GM18526 (cell line): ENCODE measurements around the gene GADD45G.

Source experiments
- POLR2A ChIP-seq: IDR thresholded peaks from 3 replicates; pipeline ENCODE4 v1.6.1; 2011; ENCODE audit not compliant: insufficient read length; ENCODE audit errors: extremely low read depth

The GADD45G gene

DNA sequence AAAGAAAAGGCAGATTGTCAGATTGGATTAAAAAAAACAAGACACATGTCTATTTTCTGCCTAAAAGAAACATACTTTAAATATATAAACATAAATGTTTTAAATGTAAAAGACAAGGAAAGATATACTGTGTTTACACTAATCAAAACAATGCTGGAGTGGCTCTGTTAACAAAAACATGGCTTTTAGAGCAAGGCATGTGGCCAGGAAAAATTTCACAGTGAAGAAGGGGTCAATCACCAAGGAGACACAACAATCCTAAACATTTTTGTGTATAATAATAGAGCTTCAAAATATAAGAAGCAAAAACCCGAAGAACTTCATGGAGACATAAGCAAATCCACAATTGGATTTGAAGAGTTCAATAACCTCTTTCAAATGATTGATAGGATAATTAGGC is 18.5 kb upstream of the GADD45G start:
- no peak for TF ChIP-seq POLR2A

DNA sequence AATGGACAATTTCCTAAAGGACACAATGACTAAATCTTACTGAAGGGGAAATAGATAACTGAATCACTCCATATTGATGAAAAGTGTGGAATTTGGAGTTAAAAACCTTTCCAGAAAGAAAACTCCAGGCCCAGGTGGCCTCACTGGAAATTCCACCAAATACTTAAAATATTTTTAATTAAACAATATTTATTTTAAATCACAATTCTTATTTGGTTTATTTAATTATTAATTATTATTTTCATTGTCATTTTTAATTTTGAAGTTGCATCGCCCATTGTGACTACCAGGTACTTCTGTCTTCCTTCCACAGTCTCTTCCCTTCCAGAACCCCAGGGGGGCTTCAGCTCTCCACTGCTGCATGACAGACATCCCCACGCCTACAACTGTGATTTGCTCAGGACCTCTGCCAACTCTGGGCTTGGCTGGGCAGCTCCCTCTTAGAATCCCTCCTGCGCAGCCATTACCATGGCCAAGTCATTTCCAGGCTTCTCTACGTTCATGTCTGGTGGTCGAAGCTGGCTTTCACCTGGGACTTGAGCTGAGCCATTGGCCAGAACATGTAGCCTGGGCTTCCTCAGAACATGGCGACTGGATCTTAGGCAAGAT is 16.4 kb upstream of the GADD45G start:
- TF ChIP-seq POLR2A, result no peak

DNA sequence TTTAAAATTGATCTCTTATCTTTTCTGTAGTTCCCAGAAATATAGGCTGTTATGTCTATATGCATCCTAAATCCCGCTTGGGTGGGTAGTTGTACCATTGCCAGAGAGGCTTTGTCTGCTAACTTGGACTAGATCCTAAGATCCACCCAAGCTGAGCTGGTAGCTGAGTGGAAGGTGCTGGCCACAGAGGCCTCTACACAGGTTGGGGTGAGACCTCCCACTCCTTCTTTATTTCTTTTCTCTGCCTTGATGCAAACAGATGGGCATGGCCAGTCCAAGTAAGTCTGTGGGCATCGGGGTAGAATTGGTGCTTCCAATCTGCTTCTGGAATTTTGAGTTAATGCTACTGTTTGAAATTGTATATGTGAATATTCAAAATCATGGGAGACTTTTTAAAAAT is 14.4 kb upstream of the GADD45G start:
- TF ChIP-seq POLR2A, result no peak

DNA sequence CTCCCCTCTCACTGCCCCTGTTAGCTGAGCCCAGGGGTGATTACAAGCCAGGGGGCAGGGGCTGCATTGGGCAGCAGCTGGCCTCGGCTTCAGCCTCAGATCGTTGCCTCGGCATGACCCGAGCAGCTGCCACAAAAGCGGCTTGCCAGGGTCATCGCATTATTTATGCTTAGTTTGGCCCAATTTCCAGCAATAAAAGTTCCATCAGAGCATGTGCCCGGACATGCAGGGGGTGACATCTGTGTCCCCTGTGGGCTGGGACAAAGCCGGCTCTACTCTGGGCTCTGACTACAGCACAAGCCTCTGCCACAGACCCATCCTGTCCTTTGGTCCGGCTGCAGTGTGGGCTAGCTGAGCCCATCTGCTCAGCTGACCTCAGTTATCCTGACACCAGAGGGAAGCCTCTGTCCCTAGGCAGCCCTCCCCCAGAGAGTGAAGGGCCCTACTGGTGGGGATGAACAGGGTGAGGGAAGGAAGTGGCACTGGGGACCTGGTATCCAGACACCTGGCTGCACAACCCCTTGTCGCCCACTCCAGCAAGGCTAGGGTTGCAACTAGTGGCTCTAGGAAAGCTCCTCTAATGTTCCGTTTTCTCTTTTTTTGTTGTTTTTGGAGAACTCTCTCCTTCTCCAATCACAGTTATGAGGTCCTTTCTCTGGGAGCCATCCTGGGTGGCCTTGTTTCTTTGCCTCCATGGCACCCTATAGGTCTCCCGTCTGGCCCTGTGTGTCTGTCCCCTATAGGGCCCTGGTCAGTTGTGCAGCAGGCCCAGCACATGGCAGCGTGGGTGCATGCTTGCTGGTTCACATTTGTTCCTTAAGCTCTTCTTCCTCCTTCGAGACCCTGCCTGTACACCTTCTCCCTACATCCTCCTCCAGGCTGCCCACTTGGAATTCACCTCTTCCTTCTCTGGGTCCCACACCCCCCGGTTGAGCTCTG is 13.3 kb upstream of the GADD45G start:
- no peak for TF ChIP-seq POLR2A

DNA sequence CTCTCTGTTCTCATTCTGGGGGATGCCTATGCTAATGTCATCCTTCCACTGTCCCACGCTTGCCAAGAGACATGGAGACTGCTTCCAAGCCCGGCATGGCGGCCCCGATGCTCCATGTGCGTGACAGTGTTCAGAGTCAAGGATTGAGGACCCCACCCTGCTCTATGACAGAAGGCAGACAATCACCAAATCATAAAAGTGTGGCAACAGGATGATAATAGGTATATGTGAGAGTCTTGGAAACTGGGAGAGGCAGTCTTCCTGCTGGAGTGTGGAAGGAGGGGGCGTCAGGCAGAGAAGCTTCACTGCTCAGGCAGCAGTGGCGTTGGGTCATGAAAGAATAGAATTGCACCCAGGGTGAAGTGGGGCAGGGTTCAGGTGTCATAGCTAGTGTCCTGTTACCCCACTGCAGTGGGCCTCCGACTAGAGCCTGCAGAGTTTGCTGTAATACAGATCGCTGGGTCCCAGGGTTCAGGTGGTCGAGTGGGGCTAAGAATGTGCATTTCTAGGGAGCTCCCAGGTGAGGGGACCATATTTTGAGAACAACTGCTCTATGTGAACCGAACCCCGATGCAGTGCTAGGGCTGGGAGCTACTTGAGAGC is 12.5 kb upstream of the GADD45G start:
- TF ChIP-seq POLR2A, result no peak

DNA sequence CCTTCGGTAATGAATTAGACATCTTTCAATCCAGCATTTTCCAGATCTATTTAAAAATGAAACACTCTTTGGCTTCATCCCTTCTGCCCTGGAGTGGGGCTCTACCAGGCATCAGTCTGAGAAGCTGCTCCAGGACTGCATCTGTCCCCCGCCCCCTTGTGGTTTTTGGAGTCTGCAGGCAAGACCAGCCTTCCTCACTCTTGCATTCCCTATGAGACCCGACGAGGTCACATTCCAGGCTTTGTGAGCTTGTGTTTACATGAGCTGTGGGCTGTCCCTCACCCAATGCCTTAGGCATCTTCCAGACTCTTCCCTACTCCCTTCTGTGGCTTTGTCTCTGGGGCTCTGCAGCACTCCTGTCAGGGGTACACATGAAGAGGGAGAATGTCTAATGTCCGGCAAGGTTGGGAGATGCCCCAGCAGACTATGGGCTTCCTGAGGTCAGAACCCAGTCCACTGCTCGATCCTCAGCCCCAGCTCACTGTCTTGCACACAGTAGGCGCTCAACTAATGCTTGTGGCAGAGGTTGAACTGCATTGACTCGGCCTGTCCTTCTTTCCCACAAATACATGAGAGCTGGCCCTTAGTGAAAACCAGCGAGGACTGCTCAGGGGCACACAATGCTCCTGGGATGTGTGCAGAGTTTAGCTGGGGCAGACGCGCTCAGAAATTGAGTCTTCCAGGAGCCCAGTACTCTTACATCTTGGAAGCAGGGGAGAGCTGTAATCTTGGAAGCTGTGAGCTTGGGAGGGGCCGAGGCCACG is 11.7 kb upstream of the GADD45G start:
- TF ChIP-seq POLR2A, result no peak

DNA sequence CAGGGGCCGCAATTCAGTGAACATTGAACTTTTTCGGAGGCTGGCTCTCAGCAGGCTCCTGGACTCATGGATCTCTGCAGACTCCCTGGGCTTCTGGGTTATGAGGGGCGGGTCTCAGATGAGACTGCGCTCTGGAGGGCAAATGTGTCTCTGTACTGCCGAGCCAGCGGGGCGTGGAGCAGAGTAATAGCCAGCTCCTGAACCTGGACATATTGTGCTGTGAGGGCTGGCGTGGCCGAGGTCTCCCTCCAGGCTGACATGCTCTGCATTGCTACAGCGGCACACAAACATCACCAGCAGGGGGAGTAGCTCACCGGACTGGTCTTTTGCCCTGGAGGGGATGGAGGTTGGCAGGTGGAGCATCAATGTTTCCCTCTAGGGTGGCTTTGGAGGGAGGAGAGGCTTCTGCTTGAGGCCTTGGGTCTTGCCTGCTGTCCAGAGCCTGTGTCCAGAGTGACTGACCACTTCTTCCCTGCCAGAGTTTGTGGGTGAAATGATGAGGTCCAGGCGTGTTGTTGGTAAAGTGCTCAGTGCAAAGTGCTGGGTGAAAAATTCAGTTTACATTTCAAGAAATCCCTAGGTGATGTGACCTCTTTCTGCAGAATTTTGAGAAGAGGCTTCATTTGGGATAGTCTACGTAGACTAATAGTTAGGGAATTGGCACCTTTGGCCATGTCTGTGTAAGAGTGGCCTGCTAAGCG is 10.9 kb upstream of the GADD45G start:
- TF ChIP-seq POLR2A, result no peak

DNA sequence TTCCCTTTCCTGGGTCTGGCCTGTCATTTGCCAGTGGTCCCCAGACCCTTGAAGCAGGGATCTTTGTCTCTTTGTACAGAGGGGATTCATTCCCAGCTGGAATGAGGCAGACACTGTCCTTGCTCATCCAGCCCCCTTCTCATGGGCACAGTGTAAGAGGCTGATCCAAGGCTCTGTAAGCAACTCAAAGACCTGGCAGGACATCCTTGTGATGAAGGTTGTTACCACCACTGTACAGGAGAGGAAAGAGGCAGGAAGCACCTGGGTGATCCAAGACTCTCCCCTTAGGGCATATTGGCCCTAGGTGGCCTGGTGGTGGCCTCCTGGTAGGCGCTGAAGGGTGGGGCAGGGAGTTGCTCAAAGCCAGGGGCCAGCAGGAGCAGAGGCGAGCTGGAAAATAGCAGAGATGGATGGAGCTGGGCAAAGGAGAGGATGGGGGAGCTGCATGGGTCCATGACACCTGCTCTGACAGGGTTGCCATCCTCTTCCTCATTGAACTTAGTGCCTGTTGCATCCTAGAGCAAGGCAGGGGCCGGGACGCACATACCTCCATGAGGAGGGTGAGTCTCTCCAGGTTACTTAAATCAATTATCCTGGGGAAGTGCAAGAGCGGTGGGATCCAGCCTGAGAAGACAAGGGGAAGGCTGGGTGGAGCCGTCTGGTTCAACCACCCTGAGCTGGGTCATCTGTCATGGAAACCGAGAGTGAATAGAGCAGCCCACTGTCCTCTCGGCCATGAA is 9.8 kb upstream of the GADD45G start:
- TF ChIP-seq POLR2A, result no peak

DNA sequence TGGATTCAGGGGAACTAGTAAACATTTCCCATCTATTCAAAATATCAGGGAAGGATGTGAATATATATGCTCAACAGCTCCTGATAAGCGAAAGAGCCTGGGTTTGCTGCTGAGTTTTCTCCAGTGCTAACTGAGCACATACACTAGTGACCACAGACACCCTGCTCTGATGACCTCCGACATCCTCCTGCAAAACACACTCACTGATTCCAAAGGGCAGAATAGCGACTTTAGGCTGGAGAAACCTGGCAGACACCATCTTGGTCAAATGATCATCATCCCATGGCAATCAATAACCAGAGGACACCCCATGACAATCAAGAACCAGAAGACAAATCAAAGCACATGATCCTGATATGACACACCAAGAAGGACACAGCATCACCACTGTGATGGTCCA is 9.2 kb upstream of the GADD45G start:
- no peak for TF ChIP-seq POLR2A

DNA sequence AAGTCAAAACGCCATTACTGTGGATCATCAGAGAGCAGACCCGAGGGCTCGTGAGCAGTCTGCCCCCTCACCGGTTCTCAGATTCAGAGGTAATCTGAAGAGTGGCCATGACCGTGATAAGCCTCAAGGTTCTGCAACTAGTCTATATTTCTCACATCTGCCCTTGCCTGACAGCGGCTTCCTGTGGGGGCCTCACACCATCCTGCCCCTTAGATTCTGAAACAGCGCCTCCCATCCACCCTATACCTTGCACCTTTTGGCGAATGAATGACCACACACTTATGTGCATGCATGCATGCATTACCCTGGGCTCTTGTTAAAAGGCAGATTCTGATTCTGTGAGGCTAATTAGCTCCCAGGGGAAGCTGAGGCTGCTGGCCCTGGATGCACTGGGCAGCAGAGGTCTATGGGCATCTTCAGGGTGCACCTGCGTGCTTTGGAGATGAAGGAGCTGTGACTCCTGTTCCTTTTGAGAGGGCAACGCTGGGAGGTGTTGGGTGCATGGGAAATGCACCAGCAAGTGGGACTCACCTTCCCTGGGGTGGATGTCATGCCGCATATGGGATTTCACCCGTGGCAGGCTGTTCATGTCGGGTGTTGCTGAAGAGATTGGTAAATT is 7.8 kb upstream of the GADD45G start:
- no peak for TF ChIP-seq POLR2A

DNA sequence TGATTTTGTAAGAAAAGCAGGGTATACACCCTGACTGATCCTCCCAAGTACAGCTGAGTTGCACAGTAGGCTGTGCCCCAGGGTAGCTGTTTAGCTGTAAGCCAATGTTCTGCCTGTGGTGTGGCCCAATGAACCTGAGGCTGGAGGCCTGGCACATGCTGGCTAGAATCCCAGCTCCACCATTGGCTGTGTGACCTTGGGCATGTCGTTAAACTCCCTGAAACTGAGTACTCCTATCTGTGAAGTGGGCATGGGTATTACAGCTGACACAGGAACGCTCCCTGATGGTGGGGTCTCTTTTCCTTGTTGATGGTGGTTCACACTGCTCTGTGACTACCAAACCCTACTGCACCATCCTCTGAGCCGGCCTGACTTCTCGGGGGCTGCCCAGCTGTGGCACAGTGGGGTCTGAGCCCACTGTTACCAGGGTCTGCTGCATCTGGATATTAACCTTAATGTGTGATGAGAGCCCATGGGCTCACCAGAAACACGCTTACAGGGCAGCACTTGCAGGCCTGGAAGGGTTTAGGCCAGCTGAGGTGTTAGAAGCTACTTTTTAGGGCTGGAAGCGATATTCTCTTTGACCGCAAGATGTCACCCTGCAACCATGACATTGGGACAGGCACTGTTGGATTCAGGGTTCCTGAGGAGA is 7.0 kb upstream of the GADD45G start:
- no peak for TF ChIP-seq POLR2A

DNA sequence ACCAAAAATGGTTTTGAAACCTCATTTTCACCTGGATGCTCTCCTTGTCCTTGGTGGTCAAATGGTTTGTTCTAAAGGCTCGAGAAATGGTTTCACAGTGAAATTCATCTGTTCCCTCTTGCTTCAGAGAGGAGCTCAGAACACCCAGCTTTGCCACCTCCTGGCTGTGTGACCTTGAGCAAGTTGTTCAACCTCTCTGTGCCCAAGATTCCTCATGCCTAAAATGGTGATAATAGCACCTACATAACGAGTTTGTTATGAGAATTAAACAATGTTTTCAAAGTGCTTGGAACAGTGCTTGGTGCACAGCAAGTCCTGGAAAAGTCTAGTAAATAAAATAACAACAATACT is 6.5 kb upstream of the GADD45G start:
- no peak for TF ChIP-seq POLR2A

DNA sequence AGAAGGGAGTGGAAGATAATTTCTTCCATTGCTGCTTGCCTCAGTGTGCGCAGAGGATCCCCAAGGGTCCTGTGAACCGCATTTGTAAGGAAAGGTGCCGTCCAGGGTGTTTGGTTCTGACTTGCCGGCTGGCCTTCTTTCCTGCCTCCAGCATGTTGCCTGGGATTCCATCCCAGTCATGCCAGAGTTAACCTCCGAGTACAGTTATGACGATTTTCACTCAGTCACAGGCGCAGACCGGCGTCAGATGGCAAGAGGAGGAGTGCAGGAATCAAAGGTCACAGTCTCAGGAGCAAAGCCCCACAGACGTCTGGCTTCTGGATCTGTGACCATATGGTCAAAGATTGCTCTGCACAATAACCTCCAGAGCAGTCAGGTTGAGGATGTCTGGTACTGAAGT is 5.9 kb upstream of the GADD45G start:
- no peak for TF ChIP-seq POLR2A
